Measurements from ENCODE around the gene SCP2.
"Not testable (repeated sequence)": the region's sequence is repeated elsewhere in the genome, so short reads cannot be mapped to it uniquely, and the experiment has no call there.

Gene SCP2

GRCh38 chr1:52943876-52944416 lies 16.9 kb downstream of the SCP2 start:
- Histone ChIP-seq H2BK5ac (ENCODE audit: low read depth, low read length, poor library complexity, severe bottlenecking) (no peak overlapping the region), H2BK120ac (ENCODE audit: low read depth, low read length) (no peak overlapping the region), H4K91ac (ENCODE audit: low read length) (no peak overlapping the region), H3K4me3 (ENCODE audit: insufficient read depth in 1 of 2, low read depth in 1 of 2, low read length in 2 of 2) (no peak overlapping the region), H3K9me3 (ENCODE audit: control insufficient read depth, low read length) (no peaks in the 10 kb centered on the region), H3K4me2 (ENCODE audit: low read length, poor library complexity, severe bottlenecking) (no peak overlapping the region), H3K27me3 (ENCODE audit: control insufficient read depth in 1 of 2, insufficient read depth in 1 of 2, low read length in 2 of 2) (no peaks in the 10 kb centered on the region), H2AK5ac (ENCODE audit: low read length, severe bottlenecking) (no peak overlapping the region), H3K9ac (ENCODE audit: low read length) (no peak overlapping the region), H3K36me3 (ENCODE audit: control insufficient read depth in 1 of 2, insufficient read depth in 2 of 2, low read depth in 1 of 2, low read length in 2 of 2) (peaks cover 0 to 18% of the 10 kb centered on the region in 2 experiments), H3K23ac (ENCODE audit: low read length in 2 of 2) (no peak overlapping the region), H3K27ac (ENCODE audit: low read length, poor library complexity, severe bottlenecking) (no peak overlapping the region), H4K8ac (ENCODE audit: low read length) (no peak overlapping the region), H3K4ac (ENCODE audit: low read depth in 1 of 2, low read length in 2 of 2) (no peak overlapping the region), H3K4me1 (ENCODE audit: control insufficient read depth, insufficient read depth, low read depth, low read length) (peaks cover 3% of the 10 kb centered on the region), H3K79me1 (replicated peaks; ENCODE audit: low read length, poor library complexity, severe bottlenecking) (peaks cover 3% of the 10 kb centered on the region), H2BK15ac (ENCODE audit: low read depth, poor library complexity, severe bottlenecking) (no peak overlapping the region), H2AFZ (ENCODE audit: low read depth, low read length) (no peak overlapping the region), H3K18ac (ENCODE audit: low read depth in 1 of 2, low read length in 2 of 2) (no peak overlapping the region), H3K14ac (ENCODE audit: low read length in 2 of 2) (no peak overlapping the region), H2BK12ac (ENCODE audit: low read length in 2 of 2) (no peak overlapping the region)
- DNase-seq, result no peak
- 100% methylated on average over 2 of the region's 3 CpGs for whole genome bisulfite sequencing

- Histone ChIP-seq H3K4me2 (ENCODE audit: low read length, poor library complexity, severe bottlenecking) (no peak overlapping the region), H3K4ac (ENCODE audit: low read depth in 1 of 2, low read length in 2 of 2) (no peak overlapping the region), H3K9ac (ENCODE audit: low read length) (no peak overlapping the region), H3K23ac (ENCODE audit: low read length in 2 of 2) (no peak overlapping the region), H3K27ac (ENCODE audit: low read length, poor library complexity, severe bottlenecking) (no peak overlapping the region), H4K91ac (ENCODE audit: low read length) (no peak overlapping the region), H2BK5ac (ENCODE audit: low read depth, low read length, poor library complexity, severe bottlenecking) (no peak overlapping the region), H4K8ac (ENCODE audit: low read length) (no peak overlapping the region), H3K27me3 (ENCODE audit: control insufficient read depth in 1 of 2, insufficient read depth in 1 of 2, low read length in 2 of 2) (no peaks in the 10 kb centered on the region), H2AFZ (ENCODE audit: low read depth, low read length) (no peak overlapping the region), H3K36me3 (ENCODE audit: control insufficient read depth in 1 of 2, insufficient read depth in 2 of 2, low read depth in 1 of 2, low read length in 2 of 2) (peaks cover 0 to 23% of the 10 kb centered on the region in 2 experiments), H3K79me1 (replicated peaks; ENCODE audit: low read length, poor library complexity, severe bottlenecking) (no peaks in the 10 kb centered on the region), H2BK120ac (ENCODE audit: low read depth, low read length) (no peak overlapping the region), H3K4me3 (ENCODE audit: insufficient read depth in 1 of 2, low read depth in 1 of 2, low read length in 2 of 2) (no peak overlapping the region), H3K18ac (ENCODE audit: low read depth in 1 of 2, low read length in 2 of 2) (no peak overlapping the region), H3K14ac (ENCODE audit: low read length in 2 of 2) (no peak overlapping the region), H3K4me1 (ENCODE audit: control insufficient read depth, insufficient read depth, low read depth, low read length) (peaks cover 3% of the 10 kb centered on the region), H3K9me3 (ENCODE audit: control insufficient read depth, low read length) (no peaks in the 10 kb centered on the region), H2AK5ac (ENCODE audit: low read length, severe bottlenecking) (no peak overlapping the region), H2BK15ac (ENCODE audit: low read depth, poor library complexity, severe bottlenecking) (no peak overlapping the region), H2BK12ac (ENCODE audit: low read length in 2 of 2) (no peak overlapping the region)
- WGBS, result 86% methylated on average over 9 of the region's 10 CpGs
- DNase-seq, result no peak
Observed at GRCh38 chr1:52944566-52944965, 17.5 kb downstream of the SCP2 start.

- no peak overlapping the region for H2BK15ac ChIP-seq (ENCODE audit: low read depth, poor library complexity, severe bottlenecking)
- no peak overlapping the region for H4K91ac ChIP-seq (ENCODE audit: low read length)
- no peak overlapping the region for H3K14ac ChIP-seq (ENCODE audit: low read length in 2 of 2)
- H3K23ac ChIP-seq (ENCODE audit: low read length in 2 of 2), result no peak overlapping the region
- H2AFZ ChIP-seq (ENCODE audit: low read depth, low read length), result no peak overlapping the region
- peak overlapping the region in 1 of 2 experiments; percentile 2 for H3K4me3 ChIP-seq (ENCODE audit: insufficient read depth in 1 of 2, low read depth in 1 of 2, low read length in 2 of 2)
- no peak for DNase-seq
- H3K18ac ChIP-seq (ENCODE audit: low read depth in 1 of 2, low read length in 2 of 2), result no peak overlapping the region
- H3K9ac ChIP-seq (ENCODE audit: low read length), result peak overlapping the region; percentile 55
- no peak overlapping the region for H2BK12ac ChIP-seq (ENCODE audit: low read length in 2 of 2)
- H3K4me1 ChIP-seq (ENCODE audit: control insufficient read depth, insufficient read depth, low read depth, low read length), result peaks cover 1% of the 10 kb centered on the region
- H3K36me3 ChIP-seq (ENCODE audit: control insufficient read depth in 1 of 2, insufficient read depth in 2 of 2, low read depth in 1 of 2, low read length in 2 of 2), result peaks cover 0 to 34% of the 10 kb centered on the region in 2 experiments
- H2BK5ac ChIP-seq (ENCODE audit: low read depth, low read length, poor library complexity, severe bottlenecking), result no peak overlapping the region
- no peak overlapping the region for H4K8ac ChIP-seq (ENCODE audit: low read length)
- no peak overlapping the region for H3K4me2 ChIP-seq (ENCODE audit: low read length, poor library complexity, severe bottlenecking)
- no peaks in the 10 kb centered on the region for H3K79me1 ChIP-seq (replicated peaks; ENCODE audit: low read length, poor library complexity, severe bottlenecking)
- H3K4ac ChIP-seq (ENCODE audit: low read depth in 1 of 2, low read length in 2 of 2), result no peak overlapping the region
- H2BK120ac ChIP-seq (ENCODE audit: low read depth, low read length), result no peak overlapping the region
- no peaks in the 10 kb centered on the region for H3K27me3 ChIP-seq (ENCODE audit: control insufficient read depth in 1 of 2, insufficient read depth in 1 of 2, low read length in 2 of 2)
- no peak overlapping the region for H3K27ac ChIP-seq (ENCODE audit: low read length, poor library complexity, severe bottlenecking)
- H2AK5ac ChIP-seq (ENCODE audit: low read length, severe bottlenecking), result no peak overlapping the region
- WGBS, result 95% methylated on average over 1 of the region's 1 CpG
- H3K9me3 ChIP-seq (ENCODE audit: control insufficient read depth, low read length), result no peaks in the 10 kb centered on the region
Observed at GRCh38 chr1:52947490-52947889, 20.4 kb downstream of the SCP2 start.

GRCh38 chr1:52949602-52950001 lies 22.5 kb downstream of the SCP2 start:
- H2BK5ac ChIP-seq (ENCODE audit: low read depth, low read length, poor library complexity, severe bottlenecking); H4K91ac ChIP-seq (ENCODE audit: low read length); H3K4me2 ChIP-seq (ENCODE audit: low read length, poor library complexity, severe bottlenecking); H3K27me3 ChIP-seq (ENCODE audit: control insufficient read depth in 1 of 2, insufficient read depth in 1 of 2, low read length in 2 of 2); H2BK12ac ChIP-seq (ENCODE audit: low read length in 2 of 2); H2AFZ ChIP-seq (ENCODE audit: low read depth, low read length); H4K8ac ChIP-seq (ENCODE audit: low read length); DNase-seq; H2BK15ac ChIP-seq (ENCODE audit: low read depth, poor library complexity, severe bottlenecking); H3K9me3 ChIP-seq (ENCODE audit: control insufficient read depth, low read length); H2BK120ac ChIP-seq (ENCODE audit: low read depth, low read length); H3K4me1 ChIP-seq (ENCODE audit: control insufficient read depth, insufficient read depth, low read depth, low read length); H3K27ac ChIP-seq (ENCODE audit: low read length, poor library complexity, severe bottlenecking); H3K9ac ChIP-seq (ENCODE audit: low read length); H2AK5ac ChIP-seq (ENCODE audit: low read length, severe bottlenecking); H3K4ac ChIP-seq (ENCODE audit: low read depth in 1 of 2, low read length in 2 of 2); H3K4me3 ChIP-seq (ENCODE audit: insufficient read depth in 1 of 2, low read depth in 1 of 2, low read length in 2 of 2); H3K14ac ChIP-seq (ENCODE audit: low read length in 2 of 2); H3K79me1 ChIP-seq (replicated peaks; ENCODE audit: low read length, poor library complexity, severe bottlenecking); H3K18ac ChIP-seq (ENCODE audit: low read depth in 1 of 2, low read length in 2 of 2); H3K23ac ChIP-seq (ENCODE audit: low read length in 2 of 2): not testable (repeated sequence)
- H3K36me3 ChIP-seq (ENCODE audit: control insufficient read depth in 1 of 2, insufficient read depth in 2 of 2, low read depth in 1 of 2, low read length in 2 of 2), result peaks cover 0 to 33% of the 10 kb centered on the region in 2 experiments

Measured in mesenchymal stem cell (in vitro differentiated cells and primary cell).